NB4 (cell line): ENCODE results near the gene PCDHGA7.

Source experiments
- DNase-seq: peaks from one replicate; pipeline ENCODE4 v3.0.0; 2010; ENCODE audit warnings: low read depth
- H3K4me3 ChIP-seq: one replicate; pipeline ENCODE4 v1.5.1; 2011; ENCODE audit warnings: mild to moderate bottlenecking, low read depth, low read length, moderate library complexity
- MYC ChIP-seq: IDR thresholded peaks from 2 replicates; pipeline ENCODE4 v1.6.1; 2011; ENCODE audit warnings: low read depth, low read length
- POLR2A ChIP-seq: IDR thresholded peaks from 2 replicates; pipeline ENCODE4 v1.6.1; 2011; ENCODE audit warnings: mild to moderate bottlenecking; ENCODE audit not compliant: insufficient read length; ENCODE audit errors: extremely low read depth
- TF ChIP-seq, protein P1 (sequence below): IDR thresholded peaks from one replicate; pipeline ENCODE4 v1.5.1; 2012; ENCODE audit warnings: low read depth, low read length
- TF ChIP-seq, protein P2 (sequence below): IDR thresholded peaks from 2 replicates; pipeline ENCODE4 v1.6.1; 2011; ENCODE audit warnings: low read depth, low read length

The PCDHGA7 gene

DNA sequence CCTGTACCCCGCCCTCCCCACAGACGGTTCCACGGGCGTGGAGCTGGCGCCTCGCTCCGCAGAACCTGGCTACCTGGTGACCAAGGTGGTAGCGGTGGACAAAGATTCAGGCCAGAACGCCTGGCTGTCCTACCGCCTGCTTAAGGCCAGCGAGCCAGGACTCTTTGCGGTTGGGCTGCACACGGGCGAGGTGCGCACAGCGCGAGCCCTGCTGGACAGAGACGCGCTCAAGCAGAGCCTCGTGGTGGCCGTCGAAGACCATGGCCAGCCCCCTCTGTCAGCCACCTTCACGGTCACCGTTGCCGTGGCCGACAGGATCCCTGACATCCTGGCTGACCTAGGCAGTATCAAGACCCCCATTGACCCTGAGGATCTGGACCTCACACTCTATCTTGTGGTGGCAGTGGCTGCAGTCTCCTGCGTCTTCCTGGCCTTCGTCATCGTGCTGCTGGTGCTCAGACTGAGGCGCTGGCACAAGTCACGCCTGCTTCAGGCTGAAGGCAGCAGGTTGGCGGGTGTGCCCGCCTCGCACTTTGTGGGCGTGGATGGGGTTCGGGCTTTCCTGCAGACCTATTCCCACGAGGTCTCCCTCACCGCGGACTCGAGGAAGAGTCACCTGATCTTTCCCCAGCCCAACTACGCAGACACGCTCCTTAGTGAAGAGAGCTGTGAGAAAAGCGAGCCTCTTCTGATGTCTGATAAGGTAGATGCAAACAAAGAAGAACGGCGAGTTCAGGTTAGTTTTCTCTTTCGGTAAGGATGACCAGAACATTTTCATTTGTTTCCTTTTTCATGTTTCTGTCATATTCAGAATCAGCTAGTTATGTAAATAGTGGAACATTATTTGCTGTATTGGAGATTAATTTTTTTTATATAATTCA, 16.3 kb upstream of the PCDHGA7 start:
- no peak for DNase-seq
- TF ChIP-seq, protein P1, sequence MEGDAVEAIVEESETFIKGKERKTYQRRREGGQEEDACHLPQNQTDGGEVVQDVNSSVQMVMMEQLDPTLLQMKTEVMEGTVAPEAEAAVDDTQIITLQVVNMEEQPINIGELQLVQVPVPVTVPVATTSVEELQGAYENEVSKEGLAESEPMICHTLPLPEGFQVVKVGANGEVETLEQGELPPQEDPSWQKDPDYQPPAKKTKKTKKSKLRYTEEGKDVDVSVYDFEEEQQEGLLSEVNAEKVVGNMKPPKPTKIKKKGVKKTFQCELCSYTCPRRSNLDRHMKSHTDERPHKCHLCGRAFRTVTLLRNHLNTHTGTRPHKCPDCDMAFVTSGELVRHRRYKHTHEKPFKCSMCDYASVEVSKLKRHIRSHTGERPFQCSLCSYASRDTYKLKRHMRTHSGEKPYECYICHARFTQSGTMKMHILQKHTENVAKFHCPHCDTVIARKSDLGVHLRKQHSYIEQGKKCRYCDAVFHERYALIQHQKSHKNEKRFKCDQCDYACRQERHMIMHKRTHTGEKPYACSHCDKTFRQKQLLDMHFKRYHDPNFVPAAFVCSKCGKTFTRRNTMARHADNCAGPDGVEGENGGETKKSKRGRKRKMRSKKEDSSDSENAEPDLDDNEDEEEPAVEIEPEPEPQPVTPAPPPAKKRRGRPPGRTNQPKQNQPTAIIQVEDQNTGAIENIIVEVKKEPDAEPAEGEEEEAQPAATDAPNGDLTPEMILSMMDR, result no peak
- TF ChIP-seq, protein P2, sequence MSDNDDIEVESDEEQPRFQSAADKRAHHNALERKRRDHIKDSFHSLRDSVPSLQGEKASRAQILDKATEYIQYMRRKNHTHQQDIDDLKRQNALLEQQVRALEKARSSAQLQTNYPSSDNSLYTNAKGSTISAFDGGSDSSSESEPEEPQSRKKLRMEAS, result no peak
- TF ChIP-seq POLR2A, result no peak
- no peak overlapping the region for H3K4me3 ChIP-seq

DNA sequence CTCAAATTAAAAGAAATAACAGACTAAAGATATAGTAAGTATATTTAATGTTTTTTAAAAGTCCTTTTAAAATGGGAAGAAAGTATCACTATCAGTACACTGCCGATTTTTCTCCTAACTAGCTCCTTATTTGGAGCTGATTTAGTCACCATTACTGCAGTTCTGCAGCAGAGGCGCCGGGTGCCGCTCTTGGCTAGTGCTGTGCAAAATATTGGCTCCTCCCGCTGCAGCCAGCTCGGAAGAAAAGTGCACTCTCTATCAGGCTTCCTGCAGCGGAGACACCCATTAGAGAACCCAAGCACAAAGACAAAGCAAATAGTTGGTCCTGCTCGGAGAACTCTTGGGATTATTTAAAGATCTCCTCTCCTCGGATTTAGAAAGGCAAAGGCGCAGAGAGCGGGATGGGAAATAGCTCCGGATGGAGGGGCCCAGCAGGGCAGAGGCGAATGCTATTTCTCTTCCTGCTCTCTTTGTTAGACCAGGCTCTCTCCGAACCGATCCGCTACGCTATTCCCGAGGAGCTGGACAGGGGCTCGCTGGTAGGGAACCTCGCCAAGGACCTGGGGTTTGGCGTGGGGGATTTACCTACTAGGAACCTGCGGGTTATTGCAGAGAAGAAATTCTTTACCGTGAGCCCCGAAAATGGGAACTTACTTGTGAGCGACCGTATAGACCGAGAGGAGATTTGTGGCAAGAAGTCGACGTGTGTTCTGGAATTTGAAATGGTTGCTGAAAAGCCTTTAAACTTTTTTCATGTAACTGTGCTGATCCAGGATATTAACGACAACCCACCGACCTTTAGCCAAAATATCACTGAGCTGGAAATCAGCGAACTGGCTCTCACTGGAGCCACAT, 12.3 kb upstream of the PCDHGA7 start, which contains the start of gene PCDHGB3:
TSS of gene PCDHGB3 (plus strand) at position 249 of the 855 bp plus-strand sequence. CDS start at position 402, 153 bp downstream.
- H3K4me3 ChIP-seq, result peak within 1 kb of the TSS; percentile 50
- DNase-seq, result peak; percentile 77

DNA sequence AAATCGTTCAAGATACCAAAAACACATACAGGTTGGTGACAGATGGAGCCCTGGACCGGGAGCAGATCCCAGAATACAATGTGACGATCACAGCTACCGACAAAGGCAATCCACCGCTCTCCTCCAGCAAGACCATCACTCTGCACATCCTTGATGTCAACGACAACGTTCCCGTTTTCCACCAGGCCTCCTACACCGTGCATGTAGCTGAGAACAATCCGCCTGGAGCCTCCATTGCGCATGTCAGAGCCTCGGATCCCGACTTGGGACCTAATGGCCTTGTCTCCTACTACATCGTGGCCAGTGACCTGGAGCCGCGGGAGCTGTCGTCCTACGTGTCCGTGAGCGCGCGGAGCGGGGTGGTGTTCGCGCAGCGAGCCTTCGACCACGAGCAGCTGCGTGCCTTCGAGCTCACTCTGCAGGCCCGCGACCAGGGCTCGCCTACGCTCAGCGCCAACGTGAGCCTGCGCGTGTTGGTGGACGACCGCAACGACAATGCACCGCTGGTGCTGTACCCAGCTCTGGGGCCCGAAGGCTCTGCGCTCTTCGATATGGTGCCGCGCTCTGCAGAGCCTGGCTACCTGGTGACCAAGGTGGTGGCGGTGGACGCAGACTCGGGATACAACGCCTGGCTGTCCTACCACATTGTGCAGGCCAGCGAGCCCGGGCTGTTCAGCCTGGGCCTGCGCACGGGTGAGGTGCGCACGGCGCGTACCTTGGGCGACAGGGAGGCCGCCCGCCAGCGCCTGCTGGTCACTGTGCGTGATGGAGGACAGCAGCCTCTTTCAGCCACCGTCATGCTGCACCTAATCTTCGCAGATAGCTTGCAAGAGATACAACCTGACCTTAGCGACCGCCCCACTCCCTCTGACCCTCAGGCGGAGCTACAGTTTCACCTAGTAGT, 10.7 kb upstream of the PCDHGA7 start:
- TF ChIP-seq POLR2A (no peak), MYC (no peak)
- TF ChIP-seq, protein P2, result no peak
- TF ChIP-seq, protein P1, result no peak
- H3K4me3 ChIP-seq, result no peak overlapping the region
- DNase-seq, result no peak

More for the DNA sequence above, 12.3 kb upstream of the PCDHGA7 start, which contains the start of gene PCDHGB3:
- no peak for TF ChIP-seq POLR2A
- TF ChIP-seq, protein P1, result peak; percentile 57

DNA sequence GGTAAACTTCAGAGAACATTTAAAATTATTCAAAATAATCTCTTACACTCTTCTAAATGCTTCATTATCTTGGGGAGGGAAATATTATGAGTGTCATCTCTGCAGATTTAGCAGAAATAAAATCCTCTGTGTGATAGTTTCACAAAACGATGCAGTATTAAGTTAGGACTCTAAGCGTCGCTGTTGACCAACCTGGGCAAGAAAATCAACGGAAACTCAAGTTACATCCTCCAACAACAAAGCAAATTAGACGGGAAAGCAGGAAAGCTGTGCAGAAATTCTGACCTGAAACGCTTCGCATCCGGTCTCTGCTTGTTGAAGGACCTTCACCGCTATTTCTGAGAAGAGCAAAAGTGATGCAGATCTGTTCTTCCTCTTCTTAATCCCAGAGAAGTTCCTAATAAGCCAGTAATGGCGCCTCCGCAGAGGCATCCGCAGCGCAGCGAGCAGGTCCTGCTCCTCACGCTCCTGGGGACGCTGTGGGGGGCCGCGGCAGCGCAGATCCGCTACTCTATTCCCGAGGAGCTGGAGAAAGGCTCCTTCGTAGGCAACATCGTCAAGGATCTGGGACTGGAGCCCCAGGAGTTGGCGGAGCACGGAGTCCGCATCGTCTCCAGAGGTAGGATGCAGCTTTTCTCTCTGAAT, 8.7 kb upstream of the PCDHGA7 start, which contains the start of gene PCDHGA6:
TSS of gene PCDHGA6 (plus strand) at position 219 of the 645 bp plus-strand sequence. CDS start at position 412, 193 bp downstream.
- H3K4me3 ChIP-seq, result no peak within 1 kb of the TSS

More for the DNA sequence above, 8.7 kb upstream of the PCDHGA7 start, which contains the start of gene PCDHGA6:
- TF ChIP-seq, protein P1, result peak; percentile 15
- no peak for TF ChIP-seq MYC
- TF ChIP-seq, protein P2, result no peak
- TF ChIP-seq POLR2A, result no peak
- DNase-seq, result peak; percentile 16
